Neuronal stem cell (in vitro differentiated cells): ENCODE data around the gene FAM131B.

ENCODE experiments used
- DNase-seq: peaks from one replicate; pipeline ENCODE4 v3.0.0-alpha.2; 2013; ENCODE audit warnings: low spot score
- H2AFZ ChIP-seq: one replicate; pipeline ENCODE4 v1.6.1; 2013; ENCODE audit warnings: mild to moderate bottlenecking, low read length, inconsistent platforms
- H2AK5ac ChIP-seq: 2 replicates; pipeline ENCODE4 v1.6.1; 2013; ENCODE audit warnings: low read depth, mild to moderate bottlenecking, inconsistent platforms, low read length, moderate library complexity, mixed read lengths
- H2BK120ac ChIP-seq: 2 replicates; pipeline ENCODE4 v1.6.1; 2013; ENCODE audit warnings: low read depth, mild to moderate bottlenecking, inconsistent platforms, low read length, moderate library complexity, mixed read lengths
- H2BK12ac ChIP-seq: one replicate; pipeline ENCODE4 v1.6.1; 2013; ENCODE audit warnings: low read length, inconsistent platforms
- H2BK15ac ChIP-seq: 2 replicates; pipeline ENCODE4 v1.6.1; 2013; ENCODE audit warnings: mild to moderate bottlenecking, low read length, inconsistent platforms, mixed read lengths
- H2BK5ac ChIP-seq: one replicate; pipeline ENCODE4 v1.6.1; 2013; ENCODE audit warnings: inconsistent platforms, mild to moderate bottlenecking, low read length, moderate library complexity
- H3K14ac ChIP-seq: one replicate; pipeline ENCODE4 v1.6.1; 2013; ENCODE audit warnings: low read length, inconsistent platforms
- H3K18ac ChIP-seq: 2 replicates; pipeline ENCODE4 v1.6.1; 2013; ENCODE audit warnings: low read length, inconsistent platforms
- H3K23ac ChIP-seq: 2 replicates; pipeline ENCODE4 v1.6.1; 2013; ENCODE audit warnings: low read depth, mild to moderate bottlenecking, mixed read lengths, low read length, inconsistent platforms; ENCODE audit not compliant: poor library complexity
- H3K27ac ChIP-seq: replicated peaks from 3 replicates; pipeline ENCODE4 v1.5.1; 2013; ENCODE audit warnings: low read length, inconsistent platforms
- H3K27me3 ChIP-seq, 3 experiments: 2 replicates each; pipeline ENCODE4 v1.6.1; 2013; ENCODE audit warnings: low read length in 3 of 3, mild to moderate bottlenecking in 2 of 3, inconsistent platforms in 1 of 3, low read depth in 1 of 3, mixed read lengths in 1 of 3, moderate library complexity in 1 of 3; ENCODE audit not compliant: control insufficient read depth in 3 of 3, insufficient read depth in 3 of 3
- H3K36me3 ChIP-seq, 2 donors: replicated peaks in 1 of 2; 2 replicates each; pipeline ENCODE4 v1.6.1; 2013; ENCODE audit warnings: low read length in 2 of 2; ENCODE audit not compliant: control insufficient read depth in 2 of 2, insufficient read depth in 2 of 2
- H3K4ac ChIP-seq: 2 replicates; pipeline ENCODE4 v1.6.1; 2013; ENCODE audit warnings: inconsistent platforms, mild to moderate bottlenecking, low read length, moderate library complexity
- H3K4me1 ChIP-seq, 2 donors: 1 replicate in 1 of 2; 2 replicates in 1 of 2; pipeline ENCODE4 v1.6.1; 2013; ENCODE audit warnings: low read length in 2 of 2, low read depth in 1 of 2; ENCODE audit not compliant: control insufficient read depth in 2 of 2, insufficient read depth in 1 of 2
- H3K4me2 ChIP-seq: one replicate; pipeline ENCODE4 v1.6.1; 2013; ENCODE audit warnings: mild to moderate bottlenecking, low read length, inconsistent platforms; ENCODE audit not compliant: insufficient read depth, poor library complexity, severe bottlenecking
- H3K4me3 ChIP-seq, 2 donors: 2 replicates each; pipeline ENCODE4 v1.5.1; 2013; ENCODE audit warnings: low read length in 2 of 2, mild to moderate bottlenecking in 2 of 2, inconsistent platforms in 1 of 2, moderate library complexity in 1 of 2
- H3K79me1 ChIP-seq: one replicate; pipeline ENCODE4 v1.6.1; 2013; ENCODE audit warnings: low read depth, mild to moderate bottlenecking, inconsistent platforms, low read length, moderate library complexity
- H3K9ac ChIP-seq: one replicate; pipeline ENCODE4 v1.6.1; 2013; ENCODE audit warnings: mild to moderate bottlenecking, low read depth, low read length, inconsistent platforms; ENCODE audit not compliant: poor library complexity
- H3K9me3 ChIP-seq, 2 donors: replicated peaks in 1 of 2; 2 replicates each; pipeline versions ENCODE3 to v1.6.1; 2013; ENCODE audit warnings: low read length in 2 of 2, mild to moderate bottlenecking in 2 of 2, inconsistent platforms in 1 of 2, low read depth in 1 of 2, mixed read lengths in 1 of 2, moderate library complexity in 1 of 2; ENCODE audit not compliant: control insufficient read depth in 2 of 2, insufficient read depth in 1 of 2
- H4K8ac ChIP-seq: one replicate; pipeline ENCODE4 v1.6.1; 2013; ENCODE audit warnings: low read depth, mild to moderate bottlenecking, inconsistent platforms, low read length, moderate library complexity
- H4K91ac ChIP-seq: one replicate; pipeline ENCODE4 v1.6.1; 2013; ENCODE audit warnings: low read length, low read depth, mild to moderate bottlenecking, inconsistent platforms; ENCODE audit not compliant: poor library complexity
- WGBS, 2 donors: extraction: QIAGEN DNeasy Blood & Tissue Kit; methylation state at CpG; one replicate each; pipeline ENCODE4 v1.1.7; 2013; ENCODE audit warnings: missing lambda C conversion rate in 2 of 2, mixed read lengths in 1 of 2; ENCODE audit not compliant: insufficient read length in 2 of 2, insufficient replicate concordance in 1 of 2; ENCODE audit errors: extremely low coverage in 2 of 2; 5-methylcytosine and 5-hydroxymethylcytosine counted together

Gene FAM131B

GRCh38 chr7:143373255-143373794 is 10.8 kb upstream of the FAM131B start:
- H3K36me3 ChIP-seq: no peaks in the 10 kb centered on the region
- no peak overlapping the region for H4K8ac ChIP-seq
- H3K4me2 ChIP-seq: no peak overlapping the region
- no peak overlapping the region for H3K18ac ChIP-seq
- H2AFZ ChIP-seq: no peak overlapping the region
- H2BK15ac ChIP-seq: no peak overlapping the region
- no peaks in the 10 kb centered on the region for H3K79me1 ChIP-seq
- H3K14ac ChIP-seq: no peak overlapping the region
- DNase-seq: no peak
- H3K27ac ChIP-seq: no peak overlapping the region
- H3K4ac ChIP-seq: no peak overlapping the region
- no peak overlapping the region for H2BK120ac ChIP-seq
- H3K27me3 ChIP-seq: no peaks in the 10 kb centered on the region
- no peak overlapping the region for H2BK5ac ChIP-seq
- H3K9ac ChIP-seq: no peak overlapping the region
- no peak overlapping the region for H2BK12ac ChIP-seq
- no peak overlapping the region for H2AK5ac ChIP-seq
- H3K4me3 ChIP-seq: no peak overlapping the region
- no peak overlapping the region for H3K23ac ChIP-seq
- no peaks in the 10 kb centered on the region for H3K9me3 ChIP-seq
- WGBS, 2 donors: no CpG with 5 or more reads among the region's 4 CpGs
- H4K91ac ChIP-seq: no peak overlapping the region
- peaks cover 5 to 6% of the 10 kb centered on the region in 2 donors for H3K4me1 ChIP-seq

- no peaks in the 10 kb centered on the region for H3K36me3 ChIP-seq
- H3K14ac ChIP-seq: no peak overlapping the region
- no peak for DNase-seq
- H3K4me3 ChIP-seq: no peak overlapping the region
- H3K27ac ChIP-seq: no peak overlapping the region
- H2BK12ac ChIP-seq: no peak overlapping the region
- H3K27me3 ChIP-seq: no peaks in the 10 kb centered on the region
- H3K18ac ChIP-seq: no peak overlapping the region
- WGBS, 2 donors: no CpG with 5 or more reads among the region's 4 CpGs
- no peak overlapping the region for H2BK120ac ChIP-seq
- H4K8ac ChIP-seq: no peak overlapping the region
- H3K4me2 ChIP-seq: no peak overlapping the region
- H2BK5ac ChIP-seq: no peak overlapping the region
- H3K4ac ChIP-seq: no peak overlapping the region
- H4K91ac ChIP-seq: no peak overlapping the region
- no peak overlapping the region for H2AFZ ChIP-seq
- no peak overlapping the region for H2BK15ac ChIP-seq
- no peaks in the 10 kb centered on the region for H3K79me1 ChIP-seq
- H3K23ac ChIP-seq: no peak overlapping the region
- H3K9ac ChIP-seq: no peak overlapping the region
- H2AK5ac ChIP-seq: no peak overlapping the region
- H3K4me1 ChIP-seq: peaks cover 5 to 6% of the 10 kb centered on the region in 2 donors
- no peaks in the 10 kb centered on the region for H3K9me3 ChIP-seq
Measured at GRCh38 chr7:143372070-143372469, 9.6 kb upstream of the FAM131B start.

GRCh38 chr7:143369678-143370651 is 7.5 kb upstream of the FAM131B start:
- Histone ChIP-seq H3K27me3 (no peaks in the 10 kb centered on the region), H3K9me3 (no peaks in the 10 kb centered on the region), H2AFZ (no peak overlapping the region), H3K9ac (no peak overlapping the region), H3K27ac (no peak overlapping the region), H3K4me3 (no peak overlapping the region), H3K4me2 (no peak overlapping the region), H4K91ac (no peak overlapping the region), H3K23ac (no peak overlapping the region), H3K4ac (no peak overlapping the region), H2BK12ac (no peak overlapping the region), H2BK120ac (no peak overlapping the region), H4K8ac (no peak overlapping the region), H2AK5ac (no peak overlapping the region), H3K14ac (no peak overlapping the region), H2BK15ac (no peak overlapping the region), H3K4me1 (peaks cover 5 to 6% of the 10 kb centered on the region in 2 donors), H3K79me1 (no peaks in the 10 kb centered on the region), H3K36me3 (no peaks in the 10 kb centered on the region), H2BK5ac (no peak overlapping the region), H3K18ac (no peak overlapping the region)
- no CpG with 5 or more reads among the region's 12 CpGs for WGBS, 2 donors
- no peak for DNase-seq

GRCh38 chr7:143368387-143368786 is 5.9 kb upstream of the FAM131B start:
- Histone ChIP-seq H2BK120ac (no peak overlapping the region), H3K27ac (no peak overlapping the region), H3K18ac (no peak overlapping the region), H2BK5ac (no peak overlapping the region), H2AK5ac (no peak overlapping the region), H3K79me1 (no peaks in the 10 kb centered on the region), H3K4me3 (no peak overlapping the region), H2BK12ac (no peak overlapping the region), H3K9ac (no peak overlapping the region), H3K4ac (no peak overlapping the region), H2BK15ac (no peak overlapping the region), H4K91ac (no peak overlapping the region), H4K8ac (no peak overlapping the region), H3K27me3 (peaks cover 0 to 9% (median 3%) of the 10 kb centered on the region in 3 experiments), H3K4me2 (no peak overlapping the region), H3K4me1 (peaks cover 6 to 7% of the 10 kb centered on the region in 2 donors), H3K23ac (no peak overlapping the region), H2AFZ (no peak overlapping the region), H3K9me3 (no peaks in the 10 kb centered on the region), H3K14ac (no peak overlapping the region), H3K36me3 (no peaks in the 10 kb centered on the region)
- DNase-seq: no peak
- WGBS, 2 donors: no CpG with 5 or more reads among the region's 1 CpG
